ENCODE measurements around the gene KRTAP10-8.

DNA sequence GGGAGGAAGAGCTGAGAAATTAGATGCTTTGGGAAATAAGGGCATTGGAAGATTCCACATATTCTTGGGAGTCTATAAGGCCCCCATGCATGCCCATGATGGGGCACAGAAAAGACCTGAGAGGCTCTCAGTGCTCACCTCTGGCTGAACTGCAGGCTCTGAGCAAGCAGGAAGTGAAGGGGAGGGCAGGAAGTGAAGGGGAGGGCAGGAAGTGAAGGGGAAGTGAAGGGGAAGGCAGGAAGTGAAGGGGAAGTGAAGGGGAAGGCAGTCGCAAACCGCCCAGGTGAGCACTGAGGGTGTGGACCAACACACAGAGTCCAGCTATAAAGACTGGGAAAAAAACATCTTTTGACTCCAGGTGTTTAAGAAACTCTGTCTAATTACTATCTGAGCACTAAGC, 18.6 kb downstream of the KRTAP10-8 start:
- TF ChIP-seq, protein P1, sequence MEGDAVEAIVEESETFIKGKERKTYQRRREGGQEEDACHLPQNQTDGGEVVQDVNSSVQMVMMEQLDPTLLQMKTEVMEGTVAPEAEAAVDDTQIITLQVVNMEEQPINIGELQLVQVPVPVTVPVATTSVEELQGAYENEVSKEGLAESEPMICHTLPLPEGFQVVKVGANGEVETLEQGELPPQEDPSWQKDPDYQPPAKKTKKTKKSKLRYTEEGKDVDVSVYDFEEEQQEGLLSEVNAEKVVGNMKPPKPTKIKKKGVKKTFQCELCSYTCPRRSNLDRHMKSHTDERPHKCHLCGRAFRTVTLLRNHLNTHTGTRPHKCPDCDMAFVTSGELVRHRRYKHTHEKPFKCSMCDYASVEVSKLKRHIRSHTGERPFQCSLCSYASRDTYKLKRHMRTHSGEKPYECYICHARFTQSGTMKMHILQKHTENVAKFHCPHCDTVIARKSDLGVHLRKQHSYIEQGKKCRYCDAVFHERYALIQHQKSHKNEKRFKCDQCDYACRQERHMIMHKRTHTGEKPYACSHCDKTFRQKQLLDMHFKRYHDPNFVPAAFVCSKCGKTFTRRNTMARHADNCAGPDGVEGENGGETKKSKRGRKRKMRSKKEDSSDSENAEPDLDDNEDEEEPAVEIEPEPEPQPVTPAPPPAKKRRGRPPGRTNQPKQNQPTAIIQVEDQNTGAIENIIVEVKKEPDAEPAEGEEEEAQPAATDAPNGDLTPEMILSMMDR (IDR thresholded peaks at IDR 0.05; ENCODE audit: poor library complexity, severe bottlenecking) = no peak
- TF ChIP-seq EP300 (conservative IDR thresholded peaks at IDR 0.05; ENCODE audit: poor library complexity, severe bottlenecking) = no peak
- TF ChIP-seq EZH2 (IDR thresholded peaks at IDR 0.05; ENCODE audit: borderline replicate concordance, insufficient read depth, low read length, poor library complexity, severe bottlenecking) = no peak
- no peak for TF ChIP-seq TAF1 (IDR thresholded peaks at IDR 0.05; ENCODE audit: low read depth)
- no peak for TF ChIP-seq RAD21 (conservative IDR thresholded peaks at IDR 0.05)
- TF ChIP-seq POLR2AphosphoS5 (IDR thresholded peaks at IDR 0.05) = no peak
- TF ChIP-seq, protein P2, sequence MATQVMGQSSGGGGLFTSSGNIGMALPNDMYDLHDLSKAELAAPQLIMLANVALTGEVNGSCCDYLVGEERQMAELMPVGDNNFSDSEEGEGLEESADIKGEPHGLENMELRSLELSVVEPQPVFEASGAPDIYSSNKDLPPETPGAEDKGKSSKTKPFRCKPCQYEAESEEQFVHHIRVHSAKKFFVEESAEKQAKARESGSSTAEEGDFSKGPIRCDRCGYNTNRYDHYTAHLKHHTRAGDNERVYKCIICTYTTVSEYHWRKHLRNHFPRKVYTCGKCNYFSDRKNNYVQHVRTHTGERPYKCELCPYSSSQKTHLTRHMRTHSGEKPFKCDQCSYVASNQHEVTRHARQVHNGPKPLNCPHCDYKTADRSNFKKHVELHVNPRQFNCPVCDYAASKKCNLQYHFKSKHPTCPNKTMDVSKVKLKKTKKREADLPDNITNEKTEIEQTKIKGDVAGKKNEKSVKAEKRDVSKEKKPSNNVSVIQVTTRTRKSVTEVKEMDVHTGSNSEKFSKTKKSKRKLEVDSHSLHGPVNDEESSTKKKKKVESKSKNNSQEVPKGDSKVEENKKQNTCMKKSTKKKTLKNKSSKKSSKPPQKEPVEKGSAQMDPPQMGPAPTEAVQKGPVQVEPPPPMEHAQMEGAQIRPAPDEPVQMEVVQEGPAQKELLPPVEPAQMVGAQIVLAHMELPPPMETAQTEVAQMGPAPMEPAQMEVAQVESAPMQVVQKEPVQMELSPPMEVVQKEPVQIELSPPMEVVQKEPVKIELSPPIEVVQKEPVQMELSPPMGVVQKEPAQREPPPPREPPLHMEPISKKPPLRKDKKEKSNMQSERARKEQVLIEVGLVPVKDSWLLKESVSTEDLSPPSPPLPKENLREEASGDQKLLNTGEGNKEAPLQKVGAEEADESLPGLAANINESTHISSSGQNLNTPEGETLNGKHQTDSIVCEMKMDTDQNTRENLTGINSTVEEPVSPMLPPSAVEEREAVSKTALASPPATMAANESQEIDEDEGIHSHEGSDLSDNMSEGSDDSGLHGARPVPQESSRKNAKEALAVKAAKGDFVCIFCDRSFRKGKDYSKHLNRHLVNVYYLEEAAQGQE (IDR thresholded peaks at IDR 0.05; ENCODE audit: borderline replicate concordance) = no peak
- no peak for TF ChIP-seq MXI1 (conservative IDR thresholded peaks at IDR 0.05; ENCODE audit: poor library complexity, severe bottlenecking)
- no peak for TF ChIP-seq SMC3 (conservative IDR thresholded peaks at IDR 0.05; ENCODE audit: poor library complexity)
